ENCODE results near the gene PDP2.

The PDP2 gene

DNA sequence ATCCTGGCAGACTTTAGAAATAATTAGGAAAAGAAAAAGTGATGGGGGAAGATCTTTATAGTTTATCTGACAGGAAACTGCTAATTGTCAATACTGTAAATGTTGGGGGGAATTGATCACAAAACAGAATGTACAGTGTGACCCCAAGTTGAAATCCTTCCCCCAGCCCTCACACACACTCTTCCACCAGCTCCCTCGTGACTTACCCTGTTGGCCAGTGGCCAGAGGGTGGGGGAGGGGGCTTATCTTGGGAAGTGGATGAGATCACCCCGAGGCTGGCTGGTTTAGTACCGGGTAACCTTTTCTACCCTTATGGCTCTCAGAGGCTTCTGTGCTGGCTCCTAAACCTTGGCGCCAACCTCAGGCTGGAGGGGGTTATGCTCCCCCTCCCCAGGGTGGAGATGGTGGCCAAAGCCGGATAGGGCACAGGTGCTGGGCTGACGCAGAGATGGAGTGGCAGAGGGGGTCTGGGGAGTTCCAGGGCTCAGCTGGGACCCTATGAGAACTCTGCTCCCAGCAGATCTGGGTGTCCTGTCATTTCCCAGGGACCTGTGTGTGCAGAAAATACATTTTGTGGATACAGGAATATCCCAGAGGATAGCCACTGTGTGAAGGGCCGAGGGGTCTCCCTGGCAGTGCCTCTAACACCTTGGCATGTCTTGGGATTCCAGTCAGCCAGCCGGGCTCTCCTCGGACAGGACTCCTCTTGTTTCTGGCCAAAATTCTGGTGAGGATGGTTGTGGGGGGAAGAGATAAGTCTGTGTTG, 19.8 kb downstream of the PDP2 start:
- TF ChIP-seq, protein P1, sequence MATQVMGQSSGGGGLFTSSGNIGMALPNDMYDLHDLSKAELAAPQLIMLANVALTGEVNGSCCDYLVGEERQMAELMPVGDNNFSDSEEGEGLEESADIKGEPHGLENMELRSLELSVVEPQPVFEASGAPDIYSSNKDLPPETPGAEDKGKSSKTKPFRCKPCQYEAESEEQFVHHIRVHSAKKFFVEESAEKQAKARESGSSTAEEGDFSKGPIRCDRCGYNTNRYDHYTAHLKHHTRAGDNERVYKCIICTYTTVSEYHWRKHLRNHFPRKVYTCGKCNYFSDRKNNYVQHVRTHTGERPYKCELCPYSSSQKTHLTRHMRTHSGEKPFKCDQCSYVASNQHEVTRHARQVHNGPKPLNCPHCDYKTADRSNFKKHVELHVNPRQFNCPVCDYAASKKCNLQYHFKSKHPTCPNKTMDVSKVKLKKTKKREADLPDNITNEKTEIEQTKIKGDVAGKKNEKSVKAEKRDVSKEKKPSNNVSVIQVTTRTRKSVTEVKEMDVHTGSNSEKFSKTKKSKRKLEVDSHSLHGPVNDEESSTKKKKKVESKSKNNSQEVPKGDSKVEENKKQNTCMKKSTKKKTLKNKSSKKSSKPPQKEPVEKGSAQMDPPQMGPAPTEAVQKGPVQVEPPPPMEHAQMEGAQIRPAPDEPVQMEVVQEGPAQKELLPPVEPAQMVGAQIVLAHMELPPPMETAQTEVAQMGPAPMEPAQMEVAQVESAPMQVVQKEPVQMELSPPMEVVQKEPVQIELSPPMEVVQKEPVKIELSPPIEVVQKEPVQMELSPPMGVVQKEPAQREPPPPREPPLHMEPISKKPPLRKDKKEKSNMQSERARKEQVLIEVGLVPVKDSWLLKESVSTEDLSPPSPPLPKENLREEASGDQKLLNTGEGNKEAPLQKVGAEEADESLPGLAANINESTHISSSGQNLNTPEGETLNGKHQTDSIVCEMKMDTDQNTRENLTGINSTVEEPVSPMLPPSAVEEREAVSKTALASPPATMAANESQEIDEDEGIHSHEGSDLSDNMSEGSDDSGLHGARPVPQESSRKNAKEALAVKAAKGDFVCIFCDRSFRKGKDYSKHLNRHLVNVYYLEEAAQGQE (IDR thresholded peaks at IDR 0.05; ENCODE audit: insufficient replicate concordance, low read depth), result no peak
- no peak for TF ChIP-seq POLR2AphosphoS5 (IDR thresholded peaks at IDR 0.05; ENCODE audit: low read depth)
- TF ChIP-seq, protein P2, sequence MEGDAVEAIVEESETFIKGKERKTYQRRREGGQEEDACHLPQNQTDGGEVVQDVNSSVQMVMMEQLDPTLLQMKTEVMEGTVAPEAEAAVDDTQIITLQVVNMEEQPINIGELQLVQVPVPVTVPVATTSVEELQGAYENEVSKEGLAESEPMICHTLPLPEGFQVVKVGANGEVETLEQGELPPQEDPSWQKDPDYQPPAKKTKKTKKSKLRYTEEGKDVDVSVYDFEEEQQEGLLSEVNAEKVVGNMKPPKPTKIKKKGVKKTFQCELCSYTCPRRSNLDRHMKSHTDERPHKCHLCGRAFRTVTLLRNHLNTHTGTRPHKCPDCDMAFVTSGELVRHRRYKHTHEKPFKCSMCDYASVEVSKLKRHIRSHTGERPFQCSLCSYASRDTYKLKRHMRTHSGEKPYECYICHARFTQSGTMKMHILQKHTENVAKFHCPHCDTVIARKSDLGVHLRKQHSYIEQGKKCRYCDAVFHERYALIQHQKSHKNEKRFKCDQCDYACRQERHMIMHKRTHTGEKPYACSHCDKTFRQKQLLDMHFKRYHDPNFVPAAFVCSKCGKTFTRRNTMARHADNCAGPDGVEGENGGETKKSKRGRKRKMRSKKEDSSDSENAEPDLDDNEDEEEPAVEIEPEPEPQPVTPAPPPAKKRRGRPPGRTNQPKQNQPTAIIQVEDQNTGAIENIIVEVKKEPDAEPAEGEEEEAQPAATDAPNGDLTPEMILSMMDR (IDR thresholded peaks at IDR 0.05; ENCODE audit: insufficient read depth, low read length), result no peak
- TF ChIP-seq SPI1 (IDR thresholded peaks at IDR 0.05; ENCODE audit: borderline replicate concordance, low read depth), result no peak
- no peak for TF ChIP-seq GABPA (IDR thresholded peaks at IDR 0.05; ENCODE audit: low read depth)
- Histone ChIP-seq H3K27ac (replicated peaks) (no peak overlapping the region), H3K4me3 (replicated peaks; ENCODE audit: insufficient read depth, low read length) (no peak overlapping the region), H3K27me3 (ENCODE audit: insufficient read depth, poor library complexity, severe bottlenecking) (no peaks in the 10 kb centered on the region)
- DNase-seq (ENCODE audit: low read depth in 1 of 2, low spot score in 1 of 2), result peak in 1 of 2 experiments; percentile 19

DNA sequence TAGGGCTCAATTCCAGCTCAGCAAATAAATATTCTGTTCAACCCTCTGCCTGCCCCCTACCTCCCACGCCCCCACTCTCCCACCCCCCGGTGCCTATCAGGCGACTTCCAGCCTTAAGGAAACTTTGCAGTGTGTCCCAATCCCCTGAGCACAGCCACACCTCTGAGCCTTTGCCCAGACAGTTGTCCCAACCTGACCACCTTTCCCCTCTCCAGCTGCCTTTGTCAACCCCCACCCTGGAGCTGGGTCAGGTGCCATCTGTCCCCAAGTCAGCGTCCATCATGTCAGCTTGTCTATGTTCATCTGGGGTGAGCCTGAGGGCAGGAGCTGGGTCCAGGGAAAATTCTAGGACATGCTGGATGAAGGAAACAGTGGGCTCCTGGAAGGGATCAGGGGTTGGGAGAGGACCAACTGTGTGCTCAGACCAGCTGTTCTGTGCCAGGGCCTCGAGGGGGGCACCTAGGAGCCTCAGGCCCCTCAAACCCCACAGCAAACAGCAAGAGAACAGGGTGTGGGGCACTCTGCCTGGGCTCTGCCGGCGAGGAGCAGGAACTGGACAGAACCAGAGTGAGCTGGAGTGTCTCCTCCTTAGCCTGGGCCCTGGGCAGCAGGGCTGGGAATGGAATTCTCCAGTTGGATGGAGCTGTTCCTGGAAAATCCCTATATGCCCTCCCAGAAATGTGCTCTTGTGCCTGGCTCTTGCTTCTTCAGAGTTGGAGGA, 20.6 kb downstream of the PDP2 start:
- H3K27ac ChIP-seq (replicated peaks), result no peak overlapping the region
- H3K27me3 ChIP-seq (ENCODE audit: insufficient read depth, poor library complexity, severe bottlenecking), result no peaks in the 10 kb centered on the region
- TF ChIP-seq POLR2AphosphoS5 (IDR thresholded peaks at IDR 0.05; ENCODE audit: low read depth), result no peak
- TF ChIP-seq, protein P2 (IDR thresholded peaks at IDR 0.05; ENCODE audit: insufficient read depth, low read length), result no peak
- no peak for TF ChIP-seq GABPA (IDR thresholded peaks at IDR 0.05; ENCODE audit: low read depth)
- TF ChIP-seq, protein P1 (IDR thresholded peaks at IDR 0.05; ENCODE audit: insufficient replicate concordance, low read depth), result no peak
- no peak for TF ChIP-seq SPI1 (IDR thresholded peaks at IDR 0.05; ENCODE audit: borderline replicate concordance, low read depth)
- no peak for DNase-seq (ENCODE audit: low read depth in 1 of 2, low spot score in 1 of 2)
- H3K4me3 ChIP-seq (replicated peaks; ENCODE audit: insufficient read depth, low read length), result no peak overlapping the region

DNA sequence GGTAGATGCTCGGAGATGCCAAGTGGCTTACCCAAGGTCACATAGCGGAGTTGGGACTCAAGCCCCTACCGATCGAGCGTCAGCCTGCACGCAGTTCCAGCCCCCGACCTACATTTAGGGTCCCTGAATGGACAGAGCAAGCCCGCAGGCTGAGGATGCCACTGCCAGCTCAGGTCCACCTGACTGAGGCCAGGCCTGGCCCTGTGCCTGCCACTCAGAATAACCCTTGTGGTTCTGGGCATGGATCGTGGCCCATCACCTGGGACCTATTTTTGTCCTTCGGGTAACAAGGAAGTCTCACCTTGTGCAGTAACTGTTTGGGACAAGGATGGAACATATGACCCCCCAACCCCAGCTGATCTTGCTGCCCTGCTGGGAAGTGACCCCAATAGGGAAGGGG, 21.3 kb downstream of the PDP2 start:
- no peaks in the 10 kb centered on the region for H3K27me3 ChIP-seq (ENCODE audit: insufficient read depth, poor library complexity, severe bottlenecking)
- TF ChIP-seq POLR2AphosphoS5 (IDR thresholded peaks at IDR 0.05; ENCODE audit: low read depth) (no peak), GABPA (IDR thresholded peaks at IDR 0.05; ENCODE audit: low read depth) (no peak), SPI1 (IDR thresholded peaks at IDR 0.05; ENCODE audit: borderline replicate concordance, low read depth) (no peak)
- TF ChIP-seq, protein P2 (IDR thresholded peaks at IDR 0.05; ENCODE audit: insufficient read depth, low read length), result no peak
- TF ChIP-seq, protein P1 (IDR thresholded peaks at IDR 0.05; ENCODE audit: insufficient replicate concordance, low read depth), result no peak
- H3K4me3 ChIP-seq (replicated peaks; ENCODE audit: insufficient read depth, low read length), result no peak overlapping the region
- no peak overlapping the region for H3K27ac ChIP-seq (replicated peaks)
- DNase-seq (ENCODE audit: low read depth in 1 of 2, low spot score in 1 of 2), result no peak

Measured in HL-60 (cell line).